ENCODE results near the gene KRTAP3-1.

GRCh38 chr17:41013181-41013580, 4.3 kb upstream of the KRTAP3-1 start:
- no peak for TF ChIP-seq POLR2A (IDR thresholded peaks at IDR 0.05)
- no peak for TF ChIP-seq CTCF (IDR thresholded peaks at IDR 0.05)
